Measurements from ENCODE around the gene BDNF. TPM values are rescaled to one million over a fixed set of nuclear protein-coding genes. Genes with fewer than 3 reads are reported as not detected.
A peak's percentile ranks its signal among the peaks of the same experiment; 100 is the strongest.

The BDNF gene
- total RNA-seq, 1 donor from 2014 or later = 1.6 TPM

- peak overlapping the region; percentile 69 for H3K4me3 Mint-ChIP-seq
- Histone ChIP-seq H3K27me3 (peaks cover 28% of the 10 kb centered on the region), H3K9me3 (ENCODE audit: low read depth) (no peaks in the 10 kb centered on the region), H3K27ac (no peak overlapping the region), H3K4me2 (peak overlapping the region; percentile 99), H3F3A (ENCODE audit: low read depth) (peaks cover 32% of the 10 kb centered on the region), H3K36me3 (no peaks in the 10 kb centered on the region), H2AFZ (replicated peaks) (no peak overlapping the region), H3K4me3 (peak overlapping the region; percentile 33), H3K4me1 (peaks cover 41% of the 10 kb centered on the region), H4K20me1 (ENCODE audit: low read depth) (no peaks in the 10 kb centered on the region), H3K79me2 (ENCODE audit: low read depth) (peaks cover 20% of the 10 kb centered on the region), H3K9ac (no peak overlapping the region)
- peaks cover 32% of the 10 kb centered on the region for H3K4me1 Mint-ChIP-seq
- no peak overlapping the region for H3K27ac Mint-ChIP-seq
- DNase-seq (ENCODE audit: low spot score) = no peak
- no peaks in the 10 kb centered on the region for H3K9me3 Mint-ChIP-seq
- peaks cover 14% of the 10 kb centered on the region for H3K27me3 Mint-ChIP-seq (ENCODE audit: insufficient read depth, low read depth)
- no peaks in the 10 kb centered on the region for H3K36me3 Mint-ChIP-seq
- TF ChIP-seq EZH2phosphoT487 (IDR thresholded peaks at IDR 0.05) = no peak
- TF ChIP-seq EZH2 (IDR thresholded peaks at IDR 0.05) = no peak
- no peak for TF ChIP-seq CTCF (IDR thresholded peaks at IDR 0.05)
Measured at GRCh38 chr11:27696961-27697360, 3.3 kb downstream of the BDNF start.

GRCh38 chr11:27696115-27696514 lies 4.1 kb downstream of the BDNF start:
- Mint-ChIP-seq H3K36me3 (no peaks in the 10 kb centered on the region), H3K9me3 (no peaks in the 10 kb centered on the region), H3K27me3 (ENCODE audit: insufficient read depth, low read depth) (peaks cover 13% of the 10 kb centered on the region), H3K4me1 (peaks cover 27% of the 10 kb centered on the region), H3K4me3 (no peak overlapping the region), H3K27ac (no peak overlapping the region)
- H3K9ac ChIP-seq = no peak overlapping the region
- H3K27me3 ChIP-seq = peaks cover 20% of the 10 kb centered on the region
- H3K79me2 ChIP-seq (ENCODE audit: low read depth) = peaks cover 22% of the 10 kb centered on the region
- H3K4me1 ChIP-seq = peaks cover 41% of the 10 kb centered on the region
- no peaks in the 10 kb centered on the region for H3K9me3 ChIP-seq (ENCODE audit: low read depth)
- H3F3A ChIP-seq (ENCODE audit: low read depth) = peaks cover 30% of the 10 kb centered on the region
- TF ChIP-seq EZH2phosphoT487 (IDR thresholded peaks at IDR 0.05) (no peak), CTCF (IDR thresholded peaks at IDR 0.05) (no peak), EZH2 (IDR thresholded peaks at IDR 0.05) (no peak)
- H3K27ac ChIP-seq = no peak overlapping the region
- no peak overlapping the region for H2AFZ ChIP-seq (replicated peaks)
- H3K36me3 ChIP-seq = no peaks in the 10 kb centered on the region
- DNase-seq (ENCODE audit: low spot score) = no peak
- H4K20me1 ChIP-seq (ENCODE audit: low read depth) = no peaks in the 10 kb centered on the region
- H3K4me3 ChIP-seq = peak overlapping the region; percentile 33
- H3K4me2 ChIP-seq = peak overlapping the region; percentile 99

- Mint-ChIP-seq H3K27me3 (ENCODE audit: insufficient read depth, low read depth) (peaks cover 8% of the 10 kb centered on the region), H3K4me1 (peaks cover 27% of the 10 kb centered on the region), H3K9me3 (no peaks in the 10 kb centered on the region), H3K36me3 (no peaks in the 10 kb centered on the region), H3K4me3 (no peak overlapping the region), H3K27ac (no peak overlapping the region)
- H3K4me3 ChIP-seq = no peak overlapping the region
- H4K20me1 ChIP-seq (ENCODE audit: low read depth) = no peaks in the 10 kb centered on the region
- H3K4me1 ChIP-seq = peaks cover 41% of the 10 kb centered on the region
- no peaks in the 10 kb centered on the region for H3K9me3 ChIP-seq (ENCODE audit: low read depth)
- DNase-seq (ENCODE audit: low spot score) = peak; percentile 34
- peak overlapping the region; percentile 99 for H3K4me2 ChIP-seq
- no peak overlapping the region for H3K9ac ChIP-seq
- H3K27me3 ChIP-seq = peaks cover 8% of the 10 kb centered on the region
- H3K79me2 ChIP-seq (ENCODE audit: low read depth) = peaks cover 24% of the 10 kb centered on the region
- TF ChIP-seq EZH2phosphoT487 (IDR thresholded peaks at IDR 0.05) (no peak), CTCF (IDR thresholded peaks at IDR 0.05) (peak; percentile 69)
- no peak overlapping the region for H3K27ac ChIP-seq
- H3K36me3 ChIP-seq = no peaks in the 10 kb centered on the region
- H2AFZ ChIP-seq (replicated peaks) = peak overlapping the region; percentile 30
- H3F3A ChIP-seq (ENCODE audit: low read depth) = peaks cover 24% of the 10 kb centered on the region
Measured at GRCh38 chr11:27694992-27695391, 5.3 kb downstream of the BDNF start.

All from neural progenitor cell (in vitro differentiated cells).